Measurements from ENCODE around the gene ATP11A.
"Not testable (repeated sequence)": the region's sequence is repeated elsewhere in the genome, so short reads cannot be mapped to it uniquely, and the experiment has no call there.

ATP11A gene

DNA sequence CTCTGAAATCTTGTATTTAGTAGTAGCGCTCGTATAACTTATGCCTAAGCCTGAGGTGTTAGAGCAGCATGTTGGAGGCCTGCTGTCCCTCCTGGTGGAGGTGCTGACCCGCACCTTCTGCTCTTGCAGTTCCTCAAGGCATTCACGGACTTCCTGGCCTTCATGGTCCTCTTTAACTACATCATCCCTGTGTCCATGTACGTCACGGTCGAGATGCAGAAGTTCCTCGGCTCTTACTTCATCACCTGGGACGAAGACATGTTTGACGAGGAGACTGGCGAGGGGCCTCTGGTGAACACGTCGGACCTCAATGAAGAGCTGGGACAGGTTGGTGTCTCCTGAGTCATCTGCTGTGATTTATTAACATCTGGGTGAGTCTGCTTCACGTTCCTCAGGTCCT lies 136.7 kb downstream of the ATP11A start:
- no peak for DNase-seq

DNA sequence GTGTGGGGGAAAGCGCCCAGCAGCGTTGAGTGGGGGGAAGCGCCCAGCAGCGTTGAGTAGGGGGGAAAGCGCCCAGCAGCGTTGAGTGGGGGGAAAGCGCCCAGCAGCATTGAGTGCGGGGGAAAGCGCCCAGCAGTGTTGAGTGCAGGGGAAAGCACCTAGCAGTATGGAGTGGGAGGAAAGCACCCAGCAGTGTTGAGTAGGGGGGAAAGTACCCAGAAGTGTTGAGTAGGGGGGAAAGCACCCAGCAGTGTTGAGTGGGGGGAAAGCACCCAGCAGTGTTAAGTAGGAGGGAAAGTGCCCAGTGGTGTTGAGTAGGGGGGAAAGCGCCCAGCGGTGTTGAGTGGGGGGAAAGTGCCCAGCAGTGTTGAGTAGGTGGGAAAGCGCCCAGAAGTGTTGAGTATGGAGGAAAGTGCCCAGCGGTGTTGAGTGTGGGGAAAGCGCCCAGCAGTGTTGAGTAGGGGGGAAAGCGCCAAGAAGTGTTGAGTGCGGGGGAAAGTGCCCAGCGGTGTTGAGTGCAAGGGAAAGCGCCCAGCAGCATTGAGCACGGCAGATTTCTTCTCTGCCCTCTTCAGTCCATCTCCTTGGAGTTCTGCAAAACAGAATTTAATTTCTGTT lies 138.4 kb downstream of the ATP11A start:
- no peak for DNase-seq

DNA sequence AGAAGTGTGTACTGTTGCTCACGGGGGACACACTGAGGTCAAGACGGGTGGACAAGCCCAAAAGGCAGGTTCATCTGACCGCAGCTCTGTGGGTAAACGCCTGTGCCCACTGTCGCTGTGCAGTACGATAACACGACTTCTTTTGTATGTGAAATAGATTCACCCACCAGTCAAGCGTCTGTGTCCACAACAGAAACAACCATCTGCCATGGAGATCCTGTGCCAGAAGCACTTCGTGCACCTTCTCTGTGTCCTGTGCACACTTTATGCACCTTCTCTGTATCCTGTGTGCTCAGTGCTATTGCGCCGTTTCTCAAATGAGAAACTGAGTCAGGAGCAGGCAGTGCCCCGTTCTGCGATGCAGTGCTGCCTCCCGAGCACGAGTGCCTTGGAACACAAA lies 138.9 kb downstream of the ATP11A start:
- no peak for DNase-seq

DNA sequence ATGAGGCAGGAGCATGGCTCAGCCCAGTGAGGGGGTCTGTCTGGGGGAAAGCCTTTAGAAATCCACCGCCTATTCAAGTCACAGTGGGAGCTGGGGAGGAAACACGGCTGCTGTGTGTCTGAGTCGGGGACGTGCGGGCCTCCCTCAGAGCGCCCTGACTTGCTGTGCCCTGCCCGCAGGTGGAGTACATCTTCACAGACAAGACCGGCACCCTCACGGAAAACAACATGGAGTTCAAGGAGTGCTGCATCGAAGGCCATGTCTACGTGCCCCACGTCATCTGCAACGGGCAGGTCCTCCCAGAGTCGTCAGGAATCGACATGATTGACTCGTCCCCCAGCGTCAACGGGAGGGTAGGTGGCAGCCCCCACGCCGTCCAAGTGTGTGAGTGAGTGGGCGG lies 141.4 kb downstream of the ATP11A start:
- DNase-seq, result no peak

DNA sequence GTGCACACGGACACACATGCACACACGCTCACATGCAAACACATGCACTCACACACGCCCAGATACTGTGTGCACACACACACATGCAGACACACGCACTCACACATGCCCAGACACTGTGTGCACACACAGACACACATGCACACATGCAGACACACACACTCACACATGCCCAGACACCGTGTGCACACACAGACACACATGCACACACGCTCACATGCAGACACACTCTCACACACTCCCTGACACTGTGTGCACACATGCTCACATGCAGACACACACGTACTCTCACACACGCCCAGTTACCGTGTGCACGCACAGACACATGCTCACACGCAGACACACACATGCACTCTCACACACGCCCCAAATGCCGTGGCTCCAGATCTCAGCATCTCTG lies 142.0 kb downstream of the ATP11A start:
- no peak for DNase-seq

DNA sequence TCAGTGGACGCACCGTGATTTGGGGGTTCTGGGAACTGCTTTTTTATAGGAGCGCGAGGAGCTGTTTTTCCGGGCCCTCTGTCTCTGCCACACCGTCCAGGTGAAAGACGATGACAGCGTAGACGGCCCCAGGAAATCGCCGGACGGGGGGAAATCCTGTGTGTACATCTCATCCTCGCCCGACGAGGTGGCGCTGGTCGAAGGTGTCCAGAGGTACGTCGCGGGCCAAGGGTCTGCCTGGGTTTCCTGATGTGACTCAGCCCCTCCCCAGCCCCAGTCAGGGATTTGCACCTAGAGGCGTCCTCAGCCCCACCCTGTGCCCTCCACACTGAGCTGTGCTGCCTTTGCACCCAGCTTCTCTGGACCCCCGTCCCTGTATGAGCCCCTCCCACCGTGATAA lies 143.0 kb downstream of the ATP11A start:
- no peak for DNase-seq

DNA sequence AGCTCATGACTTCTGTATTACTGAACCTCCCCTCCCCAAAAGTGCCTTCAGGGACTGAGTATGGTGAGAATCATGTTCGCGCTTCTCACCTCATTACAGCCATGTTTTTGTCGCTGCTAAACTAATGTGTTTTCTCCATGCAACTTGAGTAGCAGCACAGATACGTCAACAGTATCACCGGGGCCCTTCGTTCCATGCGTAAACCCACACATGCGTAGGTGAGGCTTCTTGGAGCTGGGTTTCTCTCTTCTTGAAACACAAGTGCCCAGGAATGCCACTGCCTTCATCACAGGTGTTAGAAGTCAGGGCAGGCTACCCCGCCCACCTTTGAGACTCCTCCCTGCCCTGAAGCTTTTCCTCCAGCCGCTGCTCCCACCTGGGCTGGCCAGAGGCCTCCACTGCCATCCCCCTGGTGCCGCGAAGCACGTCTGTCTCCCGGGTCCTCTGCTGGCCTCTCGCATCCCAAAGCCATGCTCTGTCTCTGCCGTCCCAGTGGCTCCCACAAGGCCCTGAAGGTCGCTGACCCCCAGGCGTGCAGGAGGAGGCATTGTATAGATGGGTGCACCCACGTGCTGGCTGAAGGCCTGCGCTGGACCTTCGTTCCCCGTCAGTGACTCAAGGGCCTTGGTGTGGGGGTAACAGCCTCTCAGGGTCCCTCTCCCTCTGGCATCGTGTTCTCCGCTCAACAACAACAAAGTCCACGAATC lies 143.9 kb downstream of the ATP11A start:
- DNase-seq, result no peak

DNA sequence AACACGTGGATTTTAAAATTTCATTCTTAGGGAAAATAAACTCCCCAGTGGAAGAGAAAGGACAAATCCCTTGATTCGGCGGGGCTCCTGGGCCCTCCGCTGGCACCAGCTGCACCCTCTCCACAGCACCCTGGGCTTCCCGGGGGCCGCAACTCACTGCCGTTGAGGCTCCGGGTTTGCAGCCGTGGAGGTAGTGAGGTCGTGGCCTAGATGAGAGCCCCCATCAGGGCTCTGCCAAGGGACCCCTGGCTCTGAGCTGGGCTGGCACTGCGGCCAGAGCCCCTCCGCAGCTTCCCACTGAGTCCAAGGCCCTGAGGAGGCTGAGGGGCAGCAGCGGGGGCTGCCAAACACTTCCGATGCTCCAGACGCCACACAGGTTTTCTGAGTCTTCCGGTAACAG lies 145.5 kb downstream of the ATP11A start:
- DNase-seq, result no peak

DNA sequence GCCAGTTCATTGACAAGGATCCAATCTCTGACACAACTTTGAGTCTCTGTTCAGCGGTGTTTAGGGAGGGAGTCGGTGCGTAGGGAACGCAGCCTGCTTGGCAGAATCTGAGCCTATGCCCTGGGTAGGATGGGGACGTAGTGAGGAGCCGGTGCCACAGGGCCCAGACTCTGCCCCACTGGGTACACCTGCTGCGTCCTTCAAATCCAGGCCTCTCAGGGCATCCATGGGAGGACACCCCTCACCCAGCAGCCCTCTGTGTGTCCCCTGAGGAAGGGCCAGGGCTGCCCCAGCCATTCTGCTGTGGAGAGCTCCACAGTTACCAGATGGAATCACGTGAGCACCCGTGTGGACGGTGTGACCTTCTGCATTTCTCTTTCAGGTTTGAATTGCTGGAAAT lies 146.0 kb downstream of the ATP11A start:
- no peak for DNase-seq

DNA sequence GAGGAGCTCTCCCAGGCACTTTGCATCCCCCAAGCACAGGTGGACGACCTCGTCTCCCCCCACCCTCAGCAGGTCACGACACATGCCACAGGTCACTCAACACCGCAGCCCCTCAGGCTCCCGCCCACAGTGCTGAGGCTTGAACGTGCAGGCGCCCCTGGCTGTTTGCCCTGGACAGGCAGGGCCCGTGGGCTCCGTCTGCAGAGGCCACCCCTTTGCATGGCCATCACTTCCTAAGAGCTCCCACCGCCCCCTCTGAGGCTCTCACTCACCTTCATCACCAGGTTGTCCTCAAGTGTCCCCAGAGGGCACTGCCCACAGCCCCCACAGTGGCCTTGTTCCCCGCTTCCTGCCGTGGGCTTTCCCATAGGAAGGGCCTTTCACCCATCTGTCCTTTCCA lies 147.1 kb downstream of the ATP11A start:
- no peak for DNase-seq

DNA sequence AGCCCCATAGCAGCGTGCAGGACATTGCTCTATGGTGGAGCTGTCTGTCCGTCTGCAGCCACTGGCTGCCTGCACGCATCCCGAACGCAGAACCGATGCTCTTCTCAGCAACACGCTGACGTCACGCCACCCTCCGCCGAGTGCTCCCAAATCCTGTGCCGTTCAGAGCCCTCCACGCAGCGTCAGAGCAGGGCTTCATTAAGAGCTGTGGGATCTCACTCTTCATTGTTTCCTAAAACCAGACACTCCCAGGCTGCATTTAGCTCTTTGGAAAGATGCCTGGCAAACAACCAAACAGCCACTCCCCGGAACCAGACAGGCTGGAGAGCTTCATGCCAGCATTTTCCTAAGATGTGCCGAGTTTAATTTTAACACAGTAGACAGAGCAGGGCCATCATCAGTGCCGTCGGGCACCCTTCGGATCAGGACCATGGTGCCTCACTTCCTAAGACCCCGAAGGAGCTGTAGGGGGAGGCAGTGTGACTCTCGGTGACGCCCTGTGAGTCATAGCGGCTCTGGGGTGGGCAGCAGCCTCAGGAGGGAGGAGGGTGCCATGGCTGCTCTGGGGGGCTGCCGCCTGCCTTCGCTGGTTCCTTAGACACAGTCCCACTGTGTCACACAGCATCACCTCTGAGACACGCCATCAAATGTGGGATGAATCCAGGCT lies 147.7 kb downstream of the ATP11A start:
- DNase-seq, result no peak

DNA sequence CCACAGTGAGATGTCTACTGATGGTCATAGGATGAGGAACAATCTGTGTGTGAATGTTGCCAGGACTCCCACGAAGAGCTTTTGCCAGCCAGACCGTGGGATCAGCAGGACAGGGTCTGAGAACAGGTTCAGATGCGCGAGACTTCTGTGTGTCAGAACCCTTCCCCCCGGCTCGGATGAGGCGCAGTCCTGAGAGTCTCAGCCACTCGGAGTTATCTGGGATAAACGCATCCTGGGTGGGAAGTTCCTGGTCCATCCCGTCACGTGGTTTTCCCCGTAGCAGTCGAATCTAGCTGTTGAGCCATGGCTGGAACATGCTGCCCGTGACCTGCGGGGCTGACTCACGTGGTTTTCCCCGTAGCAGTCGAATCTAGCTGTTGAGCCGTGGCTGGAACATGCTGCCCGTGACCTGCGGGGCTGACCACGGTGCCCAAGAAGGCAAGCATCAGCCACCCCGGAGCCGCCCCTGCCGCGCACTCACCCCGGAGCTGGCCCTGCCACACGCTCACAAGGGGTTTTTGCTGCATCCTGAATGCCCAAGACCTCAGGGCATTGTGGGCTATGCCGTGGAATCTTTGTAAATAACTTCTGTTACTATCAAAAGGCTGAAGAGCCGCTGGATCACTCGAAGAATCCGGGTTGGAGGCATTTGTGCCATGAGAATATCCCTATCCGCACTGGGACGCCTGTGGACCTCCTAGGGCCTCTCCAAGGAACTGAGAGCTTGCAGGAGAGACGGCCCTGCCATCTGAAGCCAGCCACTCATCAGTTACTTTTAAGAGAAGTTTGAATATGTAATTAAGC lies 148.4 kb downstream of the ATP11A start:
- DNase-seq, result no peak

DNA sequence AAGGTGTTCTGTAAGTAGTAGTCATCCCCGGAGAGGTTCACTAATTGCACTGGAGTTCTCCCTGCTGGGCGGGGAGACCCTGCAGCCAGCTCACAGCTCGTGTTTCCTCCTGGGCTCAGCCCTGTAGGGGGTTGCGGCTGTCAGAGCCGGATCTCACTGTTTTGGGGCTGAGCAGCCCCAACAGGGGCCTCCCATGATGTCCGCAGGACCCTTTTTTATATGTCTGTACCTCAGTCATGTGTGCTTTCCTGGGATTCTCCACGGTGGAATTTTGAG lies 148.9 kb downstream of the ATP11A start:
- DNase-seq, result no peak

DNA sequence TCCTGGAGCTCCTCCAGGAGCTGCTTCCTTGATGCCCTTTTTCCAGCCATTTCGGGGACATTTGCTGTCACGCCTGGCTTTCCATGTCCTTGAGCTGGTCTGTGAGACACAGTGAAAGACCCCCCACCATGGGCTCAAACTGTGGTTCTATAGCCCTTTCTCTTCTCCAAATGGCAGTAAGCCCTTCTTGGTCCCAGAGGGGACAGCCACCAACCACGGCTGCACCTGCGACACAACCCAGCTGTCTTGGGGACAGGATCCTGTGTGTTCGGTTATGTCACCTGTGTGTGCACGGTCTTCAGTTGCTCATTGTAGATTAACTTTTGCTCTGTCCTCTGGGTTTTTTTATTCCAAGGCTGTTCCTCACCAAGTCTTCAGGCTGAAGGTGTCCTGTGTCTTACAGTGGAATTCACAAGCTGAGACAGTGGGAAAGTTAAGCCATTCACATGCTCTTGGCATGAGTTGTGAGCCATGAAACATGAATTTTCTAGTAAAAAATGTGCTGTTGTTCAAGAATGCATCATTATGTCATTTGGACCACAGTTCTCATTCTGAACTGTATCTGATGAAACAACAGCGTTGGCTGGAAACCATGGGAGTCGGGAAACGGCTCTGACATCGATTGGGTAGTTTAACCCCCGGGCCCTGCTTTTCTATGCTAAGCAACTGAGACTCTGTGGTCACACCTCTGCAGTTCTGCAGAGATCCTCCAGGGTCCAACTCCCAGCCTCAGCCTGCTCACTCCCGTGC lies 149.7 kb downstream of the ATP11A start:
- no peak for DNase-seq

DNA sequence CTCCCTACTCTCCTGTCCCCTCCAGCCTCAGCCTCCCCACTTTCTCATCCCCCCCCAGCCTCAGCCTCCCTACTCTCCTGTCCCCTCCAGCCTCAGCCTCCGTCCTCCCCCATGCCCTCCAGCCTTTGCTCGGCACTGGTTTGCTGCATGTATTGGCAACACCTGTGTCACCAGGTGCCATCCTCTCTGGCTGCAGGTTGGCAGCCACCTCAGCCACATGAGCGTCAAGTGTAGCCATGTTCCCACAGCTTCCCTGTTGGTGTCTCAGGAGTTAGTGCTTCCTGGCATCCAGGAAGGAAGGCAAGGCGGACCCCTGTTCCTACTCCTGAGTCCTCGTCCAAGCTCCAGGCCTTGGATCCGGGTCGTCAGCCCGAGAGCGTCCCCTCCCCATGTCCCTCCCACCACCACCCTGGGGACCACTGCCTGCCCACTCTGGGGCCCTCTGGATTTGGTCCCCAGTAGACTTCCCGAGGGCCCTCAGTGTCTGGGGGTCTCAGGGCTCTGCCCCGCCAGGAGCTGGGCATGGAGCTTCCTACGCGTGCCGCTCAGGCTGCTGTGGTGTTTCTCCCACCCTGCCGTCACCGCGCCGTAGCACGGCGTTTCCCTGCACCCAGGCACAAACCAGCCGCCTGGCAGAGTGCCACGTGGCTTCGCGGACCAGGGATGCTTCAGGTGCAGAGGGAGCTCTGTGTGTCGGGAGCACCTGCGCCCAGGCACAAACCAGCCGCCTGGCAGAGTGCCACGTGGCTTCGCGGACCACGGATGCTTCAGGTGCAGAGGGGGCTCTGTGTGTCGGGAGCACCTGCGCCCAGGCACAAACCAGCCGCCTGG lies 150.8 kb downstream of the ATP11A start:
- no peak for DNase-seq

DNA sequence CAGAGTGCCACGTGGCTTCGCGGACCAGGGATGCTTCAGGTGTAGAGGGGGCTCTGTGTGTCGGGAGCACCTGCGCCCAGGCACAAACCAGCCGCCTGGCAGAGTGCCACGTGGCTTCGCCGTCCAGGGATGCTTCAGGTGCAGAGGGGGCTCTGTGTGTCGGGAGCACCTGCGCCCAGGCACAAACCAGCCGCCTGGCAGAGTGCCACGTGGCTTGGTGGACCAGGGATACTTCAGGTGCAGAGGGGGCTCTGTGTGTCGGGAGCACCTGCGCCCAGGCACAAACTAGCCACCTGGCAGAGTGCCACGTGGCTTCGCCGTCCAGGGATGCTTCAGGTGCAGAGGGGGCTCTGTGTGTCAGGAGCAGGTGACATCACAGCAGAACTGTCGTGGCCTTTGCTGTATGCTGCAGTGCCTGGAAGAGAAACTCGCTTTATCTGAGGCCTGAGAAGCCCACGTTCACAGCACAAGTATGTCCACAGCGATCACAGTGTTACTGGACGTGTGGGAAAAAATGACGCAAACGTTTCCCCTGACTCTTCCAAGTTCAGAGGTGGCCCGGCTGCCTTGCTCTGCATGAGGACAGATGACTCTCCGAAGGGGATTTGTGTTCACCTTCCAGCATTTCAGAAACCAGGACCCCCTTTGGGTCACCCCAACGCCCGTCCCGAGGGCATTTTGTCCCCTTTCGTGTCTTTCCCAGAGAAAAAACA lies 151.6 kb downstream of the ATP11A start:
- DNase-seq, result not testable (repeated sequence)

DNA sequence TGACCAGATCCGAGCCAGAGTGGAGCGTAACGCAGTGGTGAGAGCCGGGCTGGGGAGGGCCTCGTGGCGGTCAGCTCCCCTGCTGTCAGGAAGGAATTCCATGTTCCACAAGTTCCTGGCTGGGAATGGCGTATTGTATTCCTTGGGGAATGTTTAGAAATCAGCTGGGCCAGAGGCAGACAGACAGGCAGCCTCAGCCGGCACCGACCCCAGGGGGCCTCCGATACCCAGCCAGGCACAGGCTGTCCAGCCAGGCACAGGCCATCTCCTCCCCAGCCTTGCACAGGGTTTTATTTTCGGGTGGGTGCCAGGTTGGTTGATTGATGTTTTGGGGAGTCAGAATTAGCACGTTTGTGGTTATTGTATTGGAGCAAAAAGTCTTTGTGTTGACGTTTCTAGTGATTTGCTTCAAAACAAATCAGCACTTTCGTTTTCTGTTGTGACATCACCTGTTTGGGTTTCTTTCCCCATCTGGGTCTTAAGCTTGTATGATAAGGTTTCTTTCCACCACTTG lies 152.6 kb downstream of the ATP11A start:
- DNase-seq, result no peak

DNA sequence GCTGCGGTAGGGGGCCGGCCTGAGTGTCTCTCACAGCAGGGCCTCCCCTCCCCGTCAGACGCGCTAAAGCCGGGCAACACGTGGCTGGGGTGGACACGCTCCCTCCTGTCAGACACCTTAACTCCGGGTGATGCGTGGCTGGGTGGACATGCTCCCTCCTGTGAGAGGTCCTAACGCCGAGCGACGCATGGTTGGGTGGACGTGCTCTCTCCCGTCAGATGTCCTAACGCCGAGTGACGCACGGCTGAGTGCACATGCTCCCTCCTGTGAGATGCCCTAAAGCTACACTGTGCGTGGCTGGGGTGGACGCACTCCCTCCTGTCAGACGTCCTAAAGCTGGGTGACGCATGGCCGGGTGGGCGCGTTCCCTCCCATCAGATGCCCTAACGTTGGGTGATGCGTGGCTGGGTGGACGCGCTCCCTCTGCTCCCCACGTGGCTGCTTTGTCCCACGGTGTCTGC lies 153.1 kb downstream of the ATP11A start:
- no peak for DNase-seq

DNA sequence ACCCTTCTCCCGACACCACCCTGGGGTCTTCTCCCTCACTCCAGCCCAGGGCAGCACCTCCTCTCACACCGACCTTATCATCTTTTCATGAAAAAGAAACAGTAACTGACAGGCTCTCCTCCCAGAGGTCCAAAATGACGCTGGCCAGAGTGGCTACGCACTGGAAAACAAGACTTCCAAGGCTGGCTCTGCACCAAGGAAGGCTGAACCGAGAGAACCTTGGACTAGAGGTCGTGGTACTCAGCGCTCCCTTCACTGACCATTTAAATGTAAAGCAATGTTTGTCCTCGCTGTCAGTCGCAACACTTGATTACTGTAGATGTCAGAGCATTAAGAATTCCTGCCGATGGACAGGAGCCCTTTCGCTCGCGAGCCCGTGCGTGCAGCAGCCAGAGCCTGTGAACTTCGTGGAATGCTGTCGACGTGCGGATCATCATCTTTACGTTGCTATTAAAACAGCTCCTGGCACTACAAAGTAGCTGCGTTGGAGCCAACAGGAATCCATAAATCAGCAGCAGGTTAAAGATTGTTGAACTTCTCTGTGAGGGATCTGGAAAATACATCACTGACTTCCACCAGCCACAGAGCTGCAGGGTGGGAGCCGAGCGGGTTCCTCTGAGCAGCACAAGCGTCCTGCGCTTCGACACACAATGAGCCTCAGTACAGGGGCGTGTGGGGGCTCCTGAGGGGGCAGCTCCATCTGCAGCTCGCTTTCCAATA lies 153.7 kb downstream of the ATP11A start:
- DNase-seq, result no peak

DNA sequence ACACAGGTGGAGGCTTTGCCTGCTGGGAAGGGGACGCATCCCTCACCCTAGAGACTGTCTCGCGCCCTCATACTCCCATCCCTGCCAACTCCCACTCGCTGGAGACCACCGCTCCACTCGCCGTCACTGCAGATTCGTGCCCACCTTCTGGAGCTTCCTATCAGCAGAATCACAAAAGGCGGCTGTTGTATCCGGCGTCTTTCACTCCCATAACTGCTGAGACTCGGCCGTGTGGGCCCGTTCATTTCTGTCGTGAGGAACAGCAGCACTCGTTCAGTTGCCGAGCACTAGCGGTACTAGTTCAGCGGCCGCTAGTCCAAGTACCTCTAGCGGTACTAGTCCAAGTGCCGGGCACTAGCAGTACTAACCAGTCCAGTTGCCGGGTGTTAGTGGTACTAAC lies 154.6 kb downstream of the ATP11A start:
- no peak for DNase-seq

DNA sequence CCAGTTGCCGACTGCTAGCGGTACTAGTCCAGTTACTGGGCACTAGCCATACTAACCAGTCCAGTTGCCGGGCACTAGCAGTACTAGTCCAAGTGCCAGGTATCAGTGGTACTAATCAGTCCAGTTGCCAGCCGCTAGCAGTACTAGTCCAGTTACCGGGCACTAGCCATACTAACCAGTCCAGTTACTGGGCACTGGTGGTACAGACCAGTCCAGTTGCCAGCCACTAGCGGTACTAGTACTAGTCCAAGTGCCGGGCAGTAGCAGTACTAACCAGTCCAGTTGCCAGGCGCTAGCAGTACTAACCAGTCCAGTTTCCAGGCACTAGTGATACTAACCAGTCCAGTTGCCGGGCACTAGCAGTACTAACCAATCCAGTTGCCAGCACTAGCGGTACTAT lies 155.0 kb downstream of the ATP11A start:
- DNase-seq, result no peak
